Stimulated activated CD8-positive, alpha-beta memory T cell treated with anti-CD3 and anti-CD28 coated beads, Interleukin-7, amount 100 ng/mL, for 1 hour (primary cell): ENCODE measurements around the gene CASTOR1.

Experiments
- DNase-seq, 2 donors: peaks; one replicate each; pipeline ENCODE4 v3.0.0-alpha.2; 2020; ENCODE audit warnings: low read depth in 2 of 2

Gene CASTOR1

GRCh38 chr22:30245985-30246813 lies 43.1 kb downstream of the CASTOR1 start, which contains the start of gene LIF:
TSS of gene LIF (minus strand) at chr22:30246759. CDS start at chr22:30246695, 64 bp downstream.
- no peak for DNase-seq

GRCh38 chr22:30245181-30245984 lies 43.9 kb downstream of the CASTOR1 start:
- DNase-seq = no peak

DNA sequence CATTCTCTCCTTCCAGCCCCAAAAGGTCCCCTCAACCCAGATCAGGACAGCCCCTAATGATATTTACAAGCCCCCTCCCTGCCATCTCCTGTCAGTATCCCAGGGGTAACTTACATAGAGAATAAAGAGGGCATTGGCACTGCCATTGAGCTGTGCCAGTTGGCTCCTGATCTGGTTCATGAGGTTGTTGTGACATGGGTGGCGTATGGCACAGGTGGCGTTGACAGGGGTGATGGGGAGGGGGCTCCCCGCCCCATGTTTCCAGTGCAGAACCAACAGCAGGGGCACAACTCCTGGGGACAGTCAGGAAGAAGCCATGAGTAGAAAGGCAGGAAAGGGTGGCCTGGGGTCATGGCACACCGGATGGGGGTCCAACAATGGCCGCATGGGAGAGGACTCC lies 44.7 kb downstream of the CASTOR1 start:
- DNase-seq = no peak

DNA sequence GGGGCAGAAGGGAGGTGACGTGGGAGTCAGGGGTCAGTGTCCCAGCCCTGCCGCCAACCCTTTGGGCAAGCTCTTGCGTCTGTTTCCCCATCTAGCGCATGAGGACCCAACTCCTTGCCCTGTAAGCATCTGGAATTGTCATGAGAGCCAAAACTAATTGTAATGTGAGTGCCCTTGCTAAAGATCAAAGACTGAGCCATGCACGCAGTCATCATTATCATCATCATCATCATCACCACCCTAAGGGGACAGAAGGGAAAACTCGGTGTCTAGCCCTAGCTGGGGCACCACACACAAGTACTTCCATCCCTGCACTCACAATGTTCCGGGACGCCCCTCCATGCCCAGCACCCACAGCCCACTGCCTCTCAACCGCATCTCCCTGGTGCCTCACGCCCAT lies 45.2 kb downstream of the CASTOR1 start:
- DNase-seq = no peak

- no peak for DNase-seq
Observed at GRCh38 chr22:30243661-30244060, 45.6 kb downstream of the CASTOR1 start.

DNA sequence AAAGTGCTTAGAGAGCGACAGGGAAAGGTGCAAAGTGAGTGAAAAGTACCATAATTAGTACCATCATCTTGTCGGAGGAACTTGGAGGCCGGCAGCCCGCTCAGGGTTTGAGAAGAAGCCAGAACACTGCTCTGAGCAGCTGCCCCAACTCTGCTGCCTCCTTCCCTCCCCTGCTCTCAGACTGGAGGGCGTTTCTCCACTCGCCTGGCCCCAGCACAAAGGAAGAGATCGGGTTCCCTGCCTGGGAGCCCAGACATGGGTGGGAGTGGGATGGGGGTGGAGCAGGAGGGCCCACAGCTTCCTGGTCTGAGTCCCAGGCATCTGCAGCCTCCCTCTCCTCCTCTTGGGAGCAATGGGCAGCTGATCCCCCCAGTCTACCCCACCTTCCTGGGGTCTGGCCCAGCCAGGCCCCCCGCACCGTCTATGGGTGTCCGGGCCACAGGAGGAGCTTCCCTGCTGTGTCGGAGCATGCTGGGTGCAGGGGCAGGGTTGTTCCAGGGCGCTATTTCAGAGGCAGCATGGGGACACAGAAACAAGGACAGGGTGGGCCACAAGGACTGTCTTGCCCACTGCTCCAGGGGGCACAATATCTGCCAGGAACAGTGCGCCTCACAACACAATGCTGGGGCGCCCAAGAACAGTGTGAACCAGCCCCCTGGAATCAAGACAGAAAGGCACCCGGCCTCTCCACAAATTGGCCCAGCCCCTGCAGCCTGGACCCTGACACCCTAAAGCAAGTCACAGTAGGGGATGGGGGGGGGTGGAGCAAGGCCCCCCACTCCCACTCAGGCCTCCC lies 47.5 kb downstream of the CASTOR1 start:
- DNase-seq = no peak

DNA sequence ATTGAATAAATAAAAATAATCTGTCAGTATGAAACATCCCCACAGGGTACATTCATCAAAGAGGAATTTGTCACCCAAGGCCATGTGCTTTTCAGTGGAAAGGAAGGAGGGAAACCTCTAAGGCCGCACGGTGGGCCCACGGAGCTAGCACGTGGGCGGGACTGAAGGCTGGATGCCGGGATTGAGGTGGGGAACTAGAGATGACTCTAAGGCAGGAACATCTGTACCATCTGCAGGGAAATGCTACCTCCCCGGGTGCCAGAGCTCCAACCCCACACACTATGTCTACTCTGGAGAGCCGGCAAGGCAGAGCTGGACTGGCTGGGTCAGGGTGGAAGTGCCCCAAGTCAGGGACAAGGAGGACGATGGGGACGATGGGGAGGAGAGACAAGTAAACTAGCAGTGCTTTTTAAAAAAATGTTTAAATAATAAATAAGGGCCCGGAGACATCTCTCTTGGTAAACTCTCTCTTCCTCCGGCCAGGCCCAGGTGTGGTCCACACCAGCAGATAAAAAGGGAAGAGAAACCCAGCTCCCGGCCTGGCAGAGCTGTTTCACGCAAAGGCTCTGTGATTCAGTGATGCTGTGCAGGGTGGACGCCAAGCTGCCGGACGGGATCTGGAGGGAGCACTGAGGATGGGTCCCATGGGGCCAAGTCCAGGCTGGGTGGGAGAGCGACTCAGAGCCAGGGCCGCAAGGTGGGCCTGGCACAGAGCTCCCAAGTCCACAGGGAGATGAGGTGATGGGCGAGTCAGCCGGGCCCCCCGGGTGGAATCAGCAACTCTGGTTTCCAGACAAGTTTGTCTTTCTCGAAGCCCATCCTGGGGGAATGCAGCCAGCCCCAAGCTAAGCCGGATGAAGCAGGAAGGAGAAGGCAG lies 48.5 kb downstream of the CASTOR1 start:
- DNase-seq = no peak

- DNase-seq = no peak
Observed at GRCh38 chr22:30239488-30240405, 49.6 kb downstream of the CASTOR1 start.

DNA sequence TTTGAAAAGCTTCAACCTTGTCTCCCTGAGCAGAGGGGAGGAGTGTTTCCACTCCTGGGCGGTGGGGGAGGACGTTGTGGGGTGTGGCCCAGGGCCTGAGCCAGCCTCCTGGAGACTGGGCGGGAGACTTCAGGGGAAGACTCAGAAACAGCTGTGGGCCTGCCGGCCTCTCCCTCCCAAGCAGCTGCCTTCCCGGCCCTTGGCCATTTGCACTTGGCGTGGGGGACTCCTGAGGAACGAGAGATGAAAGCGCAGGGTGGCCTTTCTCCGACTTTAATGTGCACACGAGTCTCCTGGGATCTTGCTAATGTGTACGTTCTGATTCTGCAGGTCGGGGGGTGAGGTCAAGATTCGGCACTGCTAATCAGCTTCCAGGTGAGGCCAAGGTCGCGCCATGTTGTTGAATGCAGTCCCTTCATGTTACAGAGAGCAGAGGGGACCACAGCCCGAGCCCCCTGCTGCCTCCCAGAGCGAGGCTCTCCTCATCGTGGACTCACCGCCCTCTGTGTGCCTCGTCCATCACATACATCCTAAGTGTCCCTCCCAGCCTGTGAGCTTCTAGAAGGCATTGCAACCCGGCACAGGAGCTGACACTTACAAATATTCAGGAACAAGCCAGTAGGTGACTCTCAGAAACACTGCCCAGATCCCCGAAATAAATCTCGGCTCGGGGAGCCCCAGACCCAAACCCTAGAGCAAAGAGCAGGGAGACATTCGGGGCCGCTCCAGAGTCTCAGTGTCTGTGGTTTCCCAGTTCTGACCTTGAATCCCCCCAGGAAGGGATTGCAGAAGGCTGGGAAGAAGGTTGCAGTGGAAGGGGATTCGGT lies 50.4 kb downstream of the CASTOR1 start:
- no peak for DNase-seq

DNA sequence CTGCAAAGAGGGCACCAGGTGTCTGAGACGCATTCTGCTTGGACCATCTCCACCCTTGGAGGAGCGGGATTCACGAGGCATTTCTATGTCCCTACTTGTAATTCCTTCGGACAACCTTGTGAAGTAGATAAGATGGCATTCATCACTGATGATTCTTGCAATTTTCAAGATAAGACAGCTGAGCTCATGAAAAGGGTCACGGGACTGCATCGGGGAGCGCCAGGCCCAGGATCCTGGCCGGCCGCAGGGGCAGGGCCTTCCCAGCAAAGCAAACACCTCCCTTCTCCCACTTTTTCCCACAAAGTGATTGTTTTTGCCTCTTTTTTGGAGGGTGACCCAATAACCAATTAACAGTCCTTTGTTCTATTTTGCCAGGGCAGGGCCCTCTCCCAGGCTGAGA lies 51.2 kb downstream of the CASTOR1 start:
- DNase-seq = no peak

DNA sequence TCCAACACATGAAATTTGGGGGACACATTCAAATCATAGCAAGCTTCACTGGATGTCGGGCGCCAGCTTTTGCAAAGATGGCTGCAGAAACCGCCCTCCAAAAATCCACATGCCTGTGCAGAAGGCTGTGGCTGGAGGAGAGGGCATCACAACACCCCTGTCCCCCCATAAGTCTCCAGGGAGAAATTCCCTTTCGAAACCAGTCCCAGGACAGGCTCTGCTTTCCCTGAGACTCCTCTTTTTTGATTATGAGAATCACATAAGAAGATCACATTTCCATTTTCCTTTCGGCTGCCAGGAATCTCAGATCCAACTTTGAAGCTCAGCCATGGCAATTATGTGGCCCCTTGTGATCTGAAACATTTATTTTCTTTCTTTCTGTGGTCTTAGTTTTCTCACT lies 52.4 kb downstream of the CASTOR1 start:
- DNase-seq = no peak

DNA sequence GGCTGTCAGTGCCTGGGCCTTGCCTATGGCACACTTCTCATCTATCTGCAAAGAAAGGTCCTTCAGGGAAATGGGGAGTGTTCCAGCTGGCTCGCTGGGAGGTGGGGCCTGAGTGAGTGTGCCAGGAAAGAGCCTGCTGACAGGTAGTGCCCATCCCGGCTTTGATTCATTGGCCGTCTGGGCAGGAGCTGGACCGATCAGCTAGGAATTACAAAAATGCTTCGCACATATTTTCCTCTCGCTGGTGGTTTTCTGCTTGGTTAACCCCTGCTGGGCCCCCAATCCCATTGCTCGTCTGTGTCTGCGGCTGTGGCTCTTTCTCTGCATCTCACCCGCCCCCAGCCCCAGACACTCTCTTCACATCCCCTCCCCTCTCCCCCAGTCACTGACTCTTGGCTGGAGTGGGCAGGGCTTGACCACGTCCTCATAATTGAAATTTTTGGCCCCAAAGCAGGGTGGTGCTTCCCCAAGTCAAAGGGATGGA lies 53.6 kb downstream of the CASTOR1 start:
- no peak for DNase-seq
